Activated naive CD8-positive, alpha-beta T cell (primary cell): ENCODE results near the gene FUBP3.
"Not testable (repeated sequence)": the region's sequence is repeated elsewhere in the genome, so short reads cannot be mapped to it uniquely, and the experiment has no call there.

Source experiments
- H3K27ac Mint-ChIP-seq: one replicate; pipeline ENCODE4 v1.8.0; 2021; ENCODE audit warnings: mixed read lengths
- H3K27me3 Mint-ChIP-seq: one replicate; pipeline ENCODE4 v1.8.0; 2021; ENCODE audit warnings: mixed read lengths
- H3K36me3 Mint-ChIP-seq: one replicate; pipeline ENCODE4 v1.8.0; 2021; ENCODE audit warnings: mixed read lengths
- H3K4me1 Mint-ChIP-seq: one replicate; pipeline ENCODE4 v1.8.0; 2021; ENCODE audit warnings: low read depth, mixed read lengths
- H3K4me3 Mint-ChIP-seq: one replicate; pipeline ENCODE4 v1.8.0; 2021; ENCODE audit warnings: mild to moderate bottlenecking, mixed read lengths
- H3K9me3 Mint-ChIP-seq: one replicate; pipeline ENCODE4 v1.8.0; 2021; ENCODE audit warnings: low read depth, mixed read lengths

The FUBP3 gene

DNA sequence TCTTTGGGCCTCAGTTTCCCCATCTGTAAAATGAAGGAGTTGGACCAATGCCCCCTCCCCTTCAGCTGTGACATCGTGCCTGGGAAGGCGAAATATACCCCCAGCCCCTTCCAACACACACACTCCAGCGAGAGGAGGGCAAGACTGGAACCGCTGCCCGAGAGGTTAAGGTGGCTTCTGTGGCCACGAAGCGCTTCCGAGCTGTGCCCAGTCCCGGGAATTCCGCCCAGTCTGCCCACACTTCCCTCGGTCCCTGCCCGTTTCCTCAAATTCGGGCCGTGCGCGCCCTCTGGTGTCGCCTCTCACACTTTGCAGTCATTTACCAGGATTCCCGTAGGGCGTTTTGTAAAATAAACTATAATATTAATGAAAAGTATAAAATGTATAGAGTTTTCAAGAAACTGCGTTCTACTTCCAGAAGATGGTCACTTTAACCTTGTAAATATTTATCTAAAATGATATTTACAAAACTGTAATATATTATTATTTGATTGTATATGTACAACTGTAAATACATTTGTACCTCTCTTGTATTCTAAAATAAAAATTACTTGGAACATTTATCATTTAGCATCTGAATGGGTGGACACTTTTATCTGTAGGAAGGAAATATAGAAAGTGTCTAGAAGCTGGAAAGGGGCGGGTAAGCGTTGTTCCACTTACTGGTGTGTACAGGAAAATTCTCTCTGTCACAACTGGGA lies 103.2 kb downstream of the FUBP3 start:
- Mint-ChIP-seq H3K27me3 (peaks cover 2% of the 10 kb centered on the region), H3K9me3 (no peaks in the 10 kb centered on the region), H3K36me3 (no peaks in the 10 kb centered on the region), H3K4me1 (peaks cover 6% of the 10 kb centered on the region), H3K4me3 (peak overlapping the region; percentile 95), H3K27ac (peak overlapping the region; percentile 76)

DNA sequence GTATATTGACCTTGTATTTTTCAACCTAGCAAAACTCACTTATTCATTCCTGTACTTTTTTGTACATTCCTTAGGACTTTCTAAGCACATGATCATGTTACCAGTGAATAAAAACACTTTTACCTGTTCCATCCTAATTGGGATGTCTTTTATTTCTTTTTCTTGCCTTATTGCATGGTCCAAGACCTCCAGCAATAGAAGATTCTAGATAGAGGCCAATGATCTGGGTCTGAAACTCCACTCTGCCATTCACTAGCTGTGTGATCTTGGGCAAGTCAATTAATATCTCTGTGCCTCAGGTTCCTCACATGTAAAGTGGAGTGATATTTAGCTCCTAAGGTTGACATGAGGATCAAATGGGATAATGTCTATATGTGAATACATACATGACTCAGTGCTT lies 105.7 kb downstream of the FUBP3 start:
- Mint-ChIP-seq H3K27me3 (peaks cover 2% of the 10 kb centered on the region), H3K9me3 (no peaks in the 10 kb centered on the region), H3K27ac (no peak overlapping the region), H3K4me1 (peaks cover 13% of the 10 kb centered on the region), H3K4me3 (no peak overlapping the region), H3K36me3 (no peaks in the 10 kb centered on the region)

- not testable (repeated sequence) for H3K36me3 Mint-ChIP-seq, H3K9me3 Mint-ChIP-seq, H3K4me3 Mint-ChIP-seq, H3K27me3 Mint-ChIP-seq, H3K27ac Mint-ChIP-seq
- H3K4me1 Mint-ChIP-seq = peaks cover 12% of the 10 kb centered on the region
Measured at GRCh38 chr9:130685945-130686344, 106.6 kb downstream of the FUBP3 start.

DNA sequence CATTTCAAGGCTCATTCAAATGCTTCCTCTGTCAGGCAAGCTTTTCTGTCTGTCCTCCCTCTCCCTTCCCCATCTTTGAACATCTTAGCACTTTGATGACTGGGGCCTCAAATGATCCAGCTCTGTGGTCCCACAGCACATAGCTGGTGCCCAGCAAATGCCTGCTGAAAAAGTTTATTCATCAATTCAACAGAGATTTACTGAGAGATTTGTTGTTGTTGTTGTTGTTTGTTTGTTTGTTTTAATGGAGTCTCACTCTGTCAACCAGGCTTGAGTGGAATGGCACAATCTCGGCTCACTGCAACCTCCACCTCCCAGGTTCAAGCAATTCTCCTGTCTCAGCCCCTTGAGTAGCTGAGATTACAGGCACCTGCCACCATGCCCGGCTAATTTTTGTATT lies 108.2 kb downstream of the FUBP3 start:
- Mint-ChIP-seq H3K4me3 (no peak overlapping the region), H3K27ac (no peak overlapping the region), H3K9me3 (no peaks in the 10 kb centered on the region), H3K36me3 (no peaks in the 10 kb centered on the region), H3K27me3 (peaks cover 2% of the 10 kb centered on the region), H3K4me1 (peaks cover 11% of the 10 kb centered on the region)
